Neural crest cell (in vitro differentiated cells): ENCODE results near the gene RALGDS. TPM values are rescaled to one million over a fixed set of nuclear protein-coding genes. Genes with fewer than 3 reads are reported as not detected.

Experiments used
- DNase-seq: peaks from one replicate; pipeline ENCODE4 v3.0.0; 2021; ENCODE audit warnings: low read depth, mixed read lengths, low spot score
- H3K27ac Mint-ChIP-seq: one replicate; pipeline ENCODE4 v1.8.0; 2021; ENCODE audit warnings: mild to moderate bottlenecking, mixed read lengths; ENCODE audit not compliant: unreplicated experiment
- H3K27me3 Mint-ChIP-seq: 2 replicates; pipeline ENCODE4 v1.8.0; 2021; ENCODE audit warnings: low read depth, mild to moderate bottlenecking, mixed read lengths
- H3K36me3 Mint-ChIP-seq: 2 replicates; pipeline ENCODE4 v1.8.0; 2021; ENCODE audit warnings: low read depth, mild to moderate bottlenecking, mixed read lengths
- H3K4me1 Mint-ChIP-seq: 2 replicates; pipeline ENCODE4 v1.8.0; 2021; ENCODE audit warnings: mixed read lengths
- H3K4me3 Mint-ChIP-seq: one replicate; pipeline ENCODE4 v1.8.0; 2021; ENCODE audit warnings: mild to moderate bottlenecking, mixed read lengths
- H3K9me3 Mint-ChIP-seq: 2 replicates; pipeline ENCODE4 v1.8.0; 2021; ENCODE audit warnings: mixed read lengths
- total RNA-seq: library from RNA; stranded (reverse); gene quantifications from 2 replicates; pipeline ENCODE4 v1.2.1, GENCODE V29; 2021
- TF ChIP-seq, protein P1 (sequence below): fragments of 200-600 bp; sonication (generic); conservative IDR thresholded peaks from 2 replicates; pipeline ENCODE4 v1.5.0; 2021; ENCODE audit warnings: antibody characterized with exemption, mild to moderate bottlenecking

The RALGDS gene
- total RNA-seq, 1 donor from 2014 or later = 73.8 TPM

DNA sequence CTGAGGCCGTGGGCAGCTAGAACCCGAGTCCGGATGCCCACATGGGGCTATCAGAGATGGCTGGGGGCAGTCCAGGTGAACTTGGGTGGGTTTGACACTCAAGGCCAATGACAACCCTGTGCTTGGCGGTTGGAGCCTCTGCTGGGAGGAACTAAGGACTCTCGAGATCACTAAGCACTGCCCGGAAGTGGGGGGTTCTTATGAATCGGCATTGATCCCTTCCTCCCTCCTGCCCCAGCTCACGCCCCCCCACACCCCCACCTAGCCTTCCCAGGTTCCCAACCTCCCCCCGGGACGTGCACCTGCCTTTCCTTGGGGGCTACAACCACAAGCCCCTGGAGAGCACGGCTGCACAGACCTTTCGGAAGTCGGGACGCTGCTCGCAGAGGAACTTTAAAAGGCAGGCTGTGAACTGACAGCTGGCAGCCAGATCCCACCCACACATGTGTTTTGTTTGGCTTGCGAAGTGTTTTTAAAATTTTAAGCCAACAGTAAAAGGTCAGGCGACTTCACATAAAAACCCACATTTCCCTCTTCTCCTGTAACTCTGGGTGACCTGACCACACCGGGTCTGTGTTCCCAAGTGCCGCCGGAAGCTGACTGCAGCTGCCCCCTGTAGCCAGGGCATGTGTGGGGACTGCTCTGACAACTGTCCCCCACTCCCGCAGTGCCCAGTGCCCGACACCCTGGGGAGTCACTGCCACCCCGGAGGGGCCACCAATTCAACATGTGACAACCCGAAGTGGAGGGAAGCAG is 5.1 kb upstream of the RALGDS start:
- H3K4me3 Mint-ChIP-seq = peak overlapping the region; percentile 12
- TF ChIP-seq, protein P1, sequence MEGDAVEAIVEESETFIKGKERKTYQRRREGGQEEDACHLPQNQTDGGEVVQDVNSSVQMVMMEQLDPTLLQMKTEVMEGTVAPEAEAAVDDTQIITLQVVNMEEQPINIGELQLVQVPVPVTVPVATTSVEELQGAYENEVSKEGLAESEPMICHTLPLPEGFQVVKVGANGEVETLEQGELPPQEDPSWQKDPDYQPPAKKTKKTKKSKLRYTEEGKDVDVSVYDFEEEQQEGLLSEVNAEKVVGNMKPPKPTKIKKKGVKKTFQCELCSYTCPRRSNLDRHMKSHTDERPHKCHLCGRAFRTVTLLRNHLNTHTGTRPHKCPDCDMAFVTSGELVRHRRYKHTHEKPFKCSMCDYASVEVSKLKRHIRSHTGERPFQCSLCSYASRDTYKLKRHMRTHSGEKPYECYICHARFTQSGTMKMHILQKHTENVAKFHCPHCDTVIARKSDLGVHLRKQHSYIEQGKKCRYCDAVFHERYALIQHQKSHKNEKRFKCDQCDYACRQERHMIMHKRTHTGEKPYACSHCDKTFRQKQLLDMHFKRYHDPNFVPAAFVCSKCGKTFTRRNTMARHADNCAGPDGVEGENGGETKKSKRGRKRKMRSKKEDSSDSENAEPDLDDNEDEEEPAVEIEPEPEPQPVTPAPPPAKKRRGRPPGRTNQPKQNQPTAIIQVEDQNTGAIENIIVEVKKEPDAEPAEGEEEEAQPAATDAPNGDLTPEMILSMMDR = no peak
- peak overlapping the region; percentile 50 for H3K27ac Mint-ChIP-seq

GRCh38 chr9:133124907-133125275 is 3.9 kb upstream of the RALGDS start:
- Mint-ChIP-seq H3K9me3 (no peaks in the 10 kb centered on the region), H3K27me3 (no peaks in the 10 kb centered on the region), H3K4me3 (no peak overlapping the region), H3K36me3 (no peaks in the 10 kb centered on the region), H3K4me1 (peaks cover 46% of the 10 kb centered on the region), H3K27ac (no peak overlapping the region)
- TF ChIP-seq, protein P1 = no peak
- DNase-seq = no peak

More for the DNA sequence above, 5.1 kb upstream of the RALGDS start:
- no peak for DNase-seq
- no peaks in the 10 kb centered on the region for H3K36me3 Mint-ChIP-seq
- peaks cover 43% of the 10 kb centered on the region for H3K4me1 Mint-ChIP-seq
- no peaks in the 10 kb centered on the region for H3K9me3 Mint-ChIP-seq
- no peaks in the 10 kb centered on the region for H3K27me3 Mint-ChIP-seq

DNA sequence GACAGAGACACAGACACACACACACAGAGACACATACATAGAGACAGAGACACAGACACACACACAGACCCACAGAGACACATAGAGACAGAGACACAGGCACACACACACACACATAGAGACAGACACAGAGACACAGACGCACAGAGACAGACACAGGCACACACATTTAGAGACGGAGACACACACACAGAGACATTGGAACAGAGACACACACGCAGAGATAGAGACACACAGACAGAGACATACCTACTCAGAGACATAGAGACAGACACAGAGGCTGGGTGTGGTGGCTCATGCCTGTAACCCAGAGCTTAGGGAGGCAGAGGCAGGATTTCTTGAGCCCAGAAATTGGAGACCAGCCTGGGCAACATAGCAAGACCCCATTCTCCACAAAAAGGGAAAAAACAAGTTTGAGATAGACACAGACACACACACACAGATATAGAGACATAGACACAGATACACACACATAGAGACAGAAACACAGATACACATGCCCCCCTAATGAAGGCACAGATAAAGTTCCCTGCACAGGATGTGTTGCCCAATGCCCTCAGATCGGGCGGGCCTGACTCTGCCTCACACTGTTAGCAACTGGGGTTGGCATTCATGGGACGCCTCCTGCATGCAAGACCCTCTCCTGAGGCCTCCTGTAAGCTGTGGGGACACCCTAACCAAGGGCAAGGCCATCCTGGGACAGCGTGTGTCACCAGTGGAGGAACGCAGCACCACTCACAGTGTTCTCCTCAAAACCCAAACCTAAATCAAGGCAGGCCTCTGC is 3.3 kb upstream of the RALGDS start:
- TF ChIP-seq, protein P1 = no peak
- Mint-ChIP-seq H3K36me3 (no peaks in the 10 kb centered on the region), H3K4me3 (peak overlapping the region; percentile 61), H3K4me1 (peaks cover 51% of the 10 kb centered on the region), H3K27ac (no peak overlapping the region), H3K9me3 (no peaks in the 10 kb centered on the region), H3K27me3 (no peaks in the 10 kb centered on the region)
- DNase-seq = no peak

DNA sequence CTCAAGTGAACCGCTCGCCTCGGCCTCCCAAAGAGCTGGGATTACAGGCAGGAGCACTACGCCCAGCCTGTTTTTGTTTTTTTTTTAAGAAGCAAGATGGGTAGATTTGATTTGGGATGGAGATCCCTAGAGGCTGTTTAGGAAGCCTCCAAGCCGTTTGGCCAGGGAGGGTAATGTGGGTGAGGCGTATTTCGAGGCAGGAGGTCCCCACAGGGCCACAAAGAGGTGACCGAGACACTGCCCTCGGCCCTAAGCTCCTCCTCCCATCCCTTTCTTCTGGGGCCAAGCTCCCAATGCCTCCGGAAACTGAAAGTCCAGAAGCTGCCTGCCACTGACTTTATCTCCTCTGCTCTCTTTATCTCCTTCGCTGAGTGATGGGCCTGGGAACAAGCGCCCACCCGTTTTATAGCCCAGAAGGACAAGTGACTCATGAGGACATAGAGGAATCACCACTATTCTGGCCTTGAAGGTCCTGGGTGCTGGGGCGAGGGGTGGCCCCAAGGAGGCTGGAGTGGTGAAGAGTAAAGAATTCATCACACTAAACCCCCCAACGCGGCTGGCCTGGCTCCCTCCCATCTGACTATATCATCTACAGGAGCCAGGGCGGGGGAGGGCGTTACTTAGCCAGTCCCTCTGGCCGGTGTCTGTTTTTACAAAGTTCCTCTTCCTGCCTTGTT is 2.0 kb upstream of the RALGDS start:
- no peak for DNase-seq
- TF ChIP-seq, protein P1 = no peak
- peak overlapping the region; percentile 79 for H3K4me3 Mint-ChIP-seq
- H3K9me3 Mint-ChIP-seq = no peaks in the 10 kb centered on the region
- no peaks in the 10 kb centered on the region for H3K36me3 Mint-ChIP-seq
- H3K27me3 Mint-ChIP-seq = no peaks in the 10 kb centered on the region
- peak overlapping the region; percentile 43 for H3K27ac Mint-ChIP-seq
- peaks cover 62% of the 10 kb centered on the region for H3K4me1 Mint-ChIP-seq

DNA sequence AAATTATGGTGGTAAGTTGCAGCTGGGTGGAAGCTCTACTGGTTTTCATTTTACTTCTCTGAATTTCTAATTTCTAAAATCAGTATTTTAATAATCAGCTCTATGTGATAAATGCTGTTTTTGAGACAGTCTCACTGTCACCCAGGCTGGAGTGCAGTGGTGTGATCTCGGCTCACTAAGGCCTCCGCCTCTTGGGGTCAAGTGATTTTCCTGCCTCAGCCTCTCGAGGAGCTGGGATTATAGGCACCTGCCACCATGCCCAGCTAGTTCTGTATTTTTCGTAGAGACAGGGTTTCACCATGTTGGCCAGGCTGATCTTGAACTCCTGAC is 1.5 kb upstream of the RALGDS start:
- H3K9me3 Mint-ChIP-seq = no peaks in the 10 kb centered on the region

More for the DNA sequence above, 1.5 kb upstream of the RALGDS start:
- TF ChIP-seq, protein P1 = no peak
- DNase-seq = no peak
- H3K4me3 Mint-ChIP-seq = peak overlapping the region; percentile 79
- peaks cover 66% of the 10 kb centered on the region for H3K4me1 Mint-ChIP-seq
- H3K36me3 Mint-ChIP-seq = no peaks in the 10 kb centered on the region
- H3K27me3 Mint-ChIP-seq = no peaks in the 10 kb centered on the region
- H3K27ac Mint-ChIP-seq = peak overlapping the region; percentile 43
